GM19463 (cell line): ENCODE measurements around the gene CDC25B.
A peak's percentile ranks its signal among the peaks of the same experiment; 100 is the strongest.
"Not testable (repeated sequence)": the region's sequence is repeated elsewhere in the genome, so short reads cannot be mapped to it uniquely, and the experiment has no call there.

Experiments
- ATAC-seq: cut with Tn5 transposase; IDR thresholded peaks from one replicate; pipeline ENCODE4 v1.9.1; 2021; ENCODE audit warnings: mild to moderate bottlenecking, moderate library complexity; ENCODE audit not compliant: unreplicated experiment

Gene CDC25B

DNA sequence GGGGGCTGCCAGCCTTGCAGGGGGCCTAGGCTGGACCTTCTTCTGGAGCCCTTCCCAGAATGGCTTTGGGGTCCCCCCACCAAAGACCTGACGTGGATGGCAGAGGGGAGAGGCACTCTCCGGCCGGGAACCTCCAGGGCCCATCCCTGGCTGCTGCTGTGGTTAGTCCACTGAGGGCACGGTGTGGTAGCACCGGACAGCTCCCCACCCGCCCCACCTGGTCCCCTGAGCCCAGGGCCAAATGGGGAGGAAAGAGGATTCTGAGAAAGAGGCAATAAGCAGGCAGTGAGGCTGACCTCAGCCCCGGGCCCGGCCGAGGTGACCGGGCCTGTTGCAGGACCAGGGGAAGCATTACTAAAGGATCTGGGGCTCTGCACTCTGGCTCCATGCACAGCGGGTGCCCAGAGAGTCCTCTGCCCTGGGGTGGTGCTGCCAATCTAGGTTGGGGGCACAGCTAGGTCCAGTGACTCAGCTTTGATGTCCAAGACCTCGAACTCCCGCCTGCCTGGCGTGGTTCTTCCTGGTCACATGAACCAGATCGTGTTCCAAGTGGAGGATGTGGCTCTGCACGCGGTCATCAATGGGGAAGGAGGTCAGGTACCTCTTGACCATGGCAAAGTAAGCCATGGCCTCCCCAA, 11.8 kb upstream of the CDC25B start:
- no peak for ATAC-seq

DNA sequence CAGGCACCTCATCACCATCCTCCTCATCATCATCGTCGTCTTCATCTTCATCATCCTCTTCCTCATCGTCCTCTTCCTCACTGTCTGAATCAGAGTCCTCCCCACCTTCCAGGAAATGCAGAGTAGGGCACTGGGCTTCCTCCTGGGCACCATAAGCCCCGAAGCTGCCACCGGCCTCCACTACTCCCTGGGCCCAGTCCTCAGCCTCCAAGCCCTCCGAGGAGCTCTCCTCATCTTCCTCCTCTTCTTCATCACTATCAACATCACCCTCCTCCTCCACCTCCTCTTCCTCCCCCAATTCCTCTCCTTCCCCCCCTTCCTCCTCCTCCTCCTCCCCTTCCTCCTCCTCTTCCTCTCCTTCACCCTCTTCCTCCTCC, 11.3 kb upstream of the CDC25B start:
- no peak for ATAC-seq

DNA sequence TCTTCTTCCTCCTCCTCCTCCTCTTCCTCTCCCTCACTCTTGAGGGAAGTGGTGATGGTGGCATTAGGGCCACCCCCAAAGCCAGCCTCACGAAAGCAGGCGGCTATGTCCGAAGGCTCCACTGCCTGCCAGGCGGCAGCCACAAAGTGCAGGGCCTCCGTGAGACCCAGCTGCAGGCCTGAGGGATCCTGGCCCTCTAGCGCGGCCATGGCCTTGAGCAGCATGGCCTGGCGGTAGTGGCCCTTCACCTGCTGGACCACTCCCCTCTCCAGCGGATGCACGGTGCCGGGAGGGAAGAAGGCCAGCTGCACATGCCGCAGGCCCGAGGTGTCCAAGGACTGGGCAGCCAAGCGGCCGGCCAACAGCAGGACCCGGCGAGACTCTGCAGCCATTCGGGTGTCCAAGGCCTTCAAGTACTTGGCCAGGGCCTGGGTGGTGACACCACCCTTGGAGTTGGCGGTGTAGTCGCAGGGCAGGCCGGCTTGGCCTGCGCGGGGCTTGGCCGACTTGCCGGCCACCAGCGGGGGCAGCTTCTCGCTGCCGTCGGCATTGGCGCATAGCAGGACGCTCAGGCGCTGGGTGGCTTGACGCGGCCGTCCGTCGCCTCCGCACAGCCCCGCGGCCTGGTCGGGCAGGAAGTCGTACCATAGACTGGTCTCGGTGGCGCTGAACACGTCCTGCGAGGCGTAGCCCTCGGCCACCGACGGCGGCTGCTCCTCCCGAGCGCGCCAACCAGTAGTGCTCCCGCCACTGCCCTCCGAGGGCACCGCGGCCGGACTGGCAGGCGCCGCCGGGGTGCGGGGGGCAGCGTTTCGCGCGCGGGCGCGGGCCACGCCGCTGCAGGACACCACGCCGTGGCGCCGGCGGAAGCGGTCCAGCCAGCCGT, 10.6 kb upstream of the CDC25B start:
- no peak for ATAC-seq

DNA sequence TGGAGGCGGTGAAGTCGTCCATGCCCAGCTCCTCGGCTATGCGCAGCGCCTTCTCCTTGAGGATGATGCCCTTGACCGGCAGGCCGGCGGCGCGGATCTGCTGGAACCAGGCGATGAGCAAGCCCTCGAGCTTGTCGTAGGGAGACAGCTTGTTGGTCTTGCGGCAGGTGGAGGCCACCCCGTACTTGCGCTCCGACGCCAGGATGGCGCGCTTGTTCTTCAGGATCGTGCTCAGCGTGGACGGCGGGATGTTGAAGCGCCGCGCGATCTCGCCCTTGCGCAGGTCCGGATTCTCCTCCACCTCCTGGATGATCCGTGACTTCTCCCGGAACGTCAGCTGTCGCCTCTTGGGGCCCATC, 10.0 kb upstream of the CDC25B start:
- peak; percentile 11 for ATAC-seq

DNA sequence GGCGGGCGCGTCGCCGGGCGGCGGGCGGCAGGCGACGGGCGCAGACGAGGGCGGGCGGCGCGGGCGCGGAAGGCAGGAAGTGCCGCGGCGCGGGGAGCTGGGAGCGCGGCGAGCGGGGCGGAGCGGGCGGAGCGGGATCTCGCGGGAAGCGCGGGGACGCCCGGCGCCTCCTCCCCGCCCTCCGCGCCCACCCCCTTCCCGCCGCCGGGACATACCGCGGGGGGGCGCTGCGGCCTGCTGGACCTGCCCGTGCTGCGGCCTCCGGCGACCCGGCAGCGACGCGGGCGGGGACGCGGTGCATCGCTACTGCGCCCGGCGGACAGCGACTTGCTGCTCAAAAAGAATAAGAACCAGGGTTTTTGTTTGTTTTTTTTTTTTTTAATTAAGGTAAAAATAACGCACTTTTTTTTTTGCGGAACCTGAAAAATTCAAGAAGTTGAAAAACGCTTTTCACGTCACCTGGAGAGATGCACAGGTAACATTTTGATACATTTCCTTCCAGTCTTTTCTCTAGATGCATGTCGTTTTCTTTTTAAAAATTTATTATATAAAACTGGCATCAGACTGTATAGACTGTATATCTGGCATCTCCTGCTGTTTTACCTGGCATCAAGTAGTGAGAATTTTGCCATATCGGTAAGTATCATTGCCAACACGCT, 9.3 kb upstream of the CDC25B start, which contains the start of gene CENPB:
Gene CENPB, minus strand, starts transcription at position 76 of the 659 bp plus-strand sequence. CDS start 257 bp downstream, outside the sequence.
- peak; percentile 83 for ATAC-seq

DNA sequence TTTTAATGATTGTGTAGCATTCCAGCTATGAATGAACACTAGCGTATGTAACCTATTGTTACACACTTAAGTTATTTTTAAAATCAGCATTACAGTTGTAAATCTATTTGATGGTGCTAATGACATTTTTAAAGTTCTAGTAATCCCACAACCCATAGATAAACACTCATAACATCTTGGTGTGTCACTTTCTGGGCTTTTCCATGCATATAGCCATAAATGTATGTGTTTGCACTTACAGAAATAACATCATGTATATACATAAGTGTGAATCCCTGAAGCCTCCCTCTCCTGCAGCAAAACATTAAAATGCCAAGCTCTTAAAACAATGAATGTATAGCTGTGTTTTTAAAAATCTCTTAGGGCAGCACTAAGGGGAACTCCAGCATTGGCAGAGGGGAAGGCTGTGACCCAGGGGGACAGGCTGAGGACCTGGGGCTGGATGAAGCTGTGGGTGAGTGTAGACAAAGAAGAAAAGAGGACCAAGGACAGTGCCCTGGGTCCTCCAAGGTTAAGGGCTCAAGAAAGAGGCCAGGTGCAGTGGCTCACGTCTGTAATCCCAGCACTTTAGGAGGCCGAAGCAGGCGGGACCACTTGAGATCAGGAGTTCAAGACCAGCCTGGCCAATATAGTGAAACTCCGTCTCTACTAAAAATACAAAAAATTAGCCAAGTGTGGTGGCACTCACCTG, 8.6 kb upstream of the CDC25B start:
- ATAC-seq, result no peak

DNA sequence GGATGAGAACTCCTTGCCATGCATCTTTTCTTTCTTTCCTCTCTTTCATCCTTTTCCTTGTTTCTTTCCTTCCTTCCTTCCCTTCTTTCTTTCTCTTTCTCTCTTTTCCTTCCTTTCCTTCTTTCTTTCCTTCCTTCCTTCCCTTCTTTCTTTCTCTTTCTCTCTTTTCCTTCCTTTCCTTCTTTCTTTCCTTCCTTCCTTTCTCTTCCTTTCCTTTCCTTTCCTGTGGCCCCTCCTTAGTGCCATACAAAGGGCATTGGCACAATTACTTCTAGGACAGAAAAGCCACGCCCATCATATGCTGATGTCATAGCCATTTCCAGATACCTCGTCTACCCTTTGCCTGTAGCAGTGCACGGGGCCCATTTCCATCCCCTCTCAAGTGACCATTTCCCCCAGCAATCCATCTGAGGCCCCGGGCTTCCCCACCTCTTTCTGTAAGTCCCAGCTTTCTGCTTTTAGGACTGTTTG, 7.4 kb upstream of the CDC25B start:
- ATAC-seq, result no peak

DNA sequence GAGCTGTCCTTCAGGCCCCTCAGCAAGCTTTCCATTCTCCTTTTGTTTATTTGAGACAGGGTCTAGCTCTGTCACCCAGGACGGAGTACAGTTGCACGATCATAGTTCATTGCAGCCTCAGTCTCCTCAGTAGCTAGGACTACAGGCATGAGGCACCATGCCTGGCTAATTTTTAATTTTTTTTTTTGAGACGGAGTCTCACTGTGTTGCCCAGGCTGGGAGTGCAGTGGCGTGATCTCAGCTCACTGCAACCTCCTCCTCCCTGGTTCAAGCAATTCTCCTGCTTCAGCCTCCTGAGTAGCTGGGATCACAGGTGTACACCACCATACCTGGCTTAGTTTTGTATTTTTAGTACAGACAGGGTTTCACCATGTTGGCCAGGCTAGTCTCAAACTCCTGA, 6.9 kb upstream of the CDC25B start:
- not testable (repeated sequence) for ATAC-seq

DNA sequence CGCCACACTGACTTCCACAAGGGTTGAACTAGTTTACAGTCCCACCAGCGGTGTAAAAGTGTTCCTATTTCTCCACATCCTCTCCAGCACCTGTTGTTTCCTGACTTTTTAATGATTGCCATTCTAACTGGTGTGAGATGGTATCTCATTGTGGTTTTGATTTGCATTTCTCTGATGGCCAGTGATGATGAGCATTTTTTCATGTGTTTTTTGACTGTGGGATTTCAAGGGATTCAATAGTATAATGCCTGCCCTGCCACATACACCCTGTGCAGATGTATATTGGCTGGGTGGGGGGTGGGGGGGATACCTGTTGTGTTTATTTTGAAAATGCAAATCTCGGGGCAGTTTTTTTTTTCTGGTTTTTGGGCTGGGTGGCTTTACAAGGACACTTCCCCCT, 1.9 kb upstream of the CDC25B start:
- ATAC-seq, result not testable (repeated sequence)

DNA sequence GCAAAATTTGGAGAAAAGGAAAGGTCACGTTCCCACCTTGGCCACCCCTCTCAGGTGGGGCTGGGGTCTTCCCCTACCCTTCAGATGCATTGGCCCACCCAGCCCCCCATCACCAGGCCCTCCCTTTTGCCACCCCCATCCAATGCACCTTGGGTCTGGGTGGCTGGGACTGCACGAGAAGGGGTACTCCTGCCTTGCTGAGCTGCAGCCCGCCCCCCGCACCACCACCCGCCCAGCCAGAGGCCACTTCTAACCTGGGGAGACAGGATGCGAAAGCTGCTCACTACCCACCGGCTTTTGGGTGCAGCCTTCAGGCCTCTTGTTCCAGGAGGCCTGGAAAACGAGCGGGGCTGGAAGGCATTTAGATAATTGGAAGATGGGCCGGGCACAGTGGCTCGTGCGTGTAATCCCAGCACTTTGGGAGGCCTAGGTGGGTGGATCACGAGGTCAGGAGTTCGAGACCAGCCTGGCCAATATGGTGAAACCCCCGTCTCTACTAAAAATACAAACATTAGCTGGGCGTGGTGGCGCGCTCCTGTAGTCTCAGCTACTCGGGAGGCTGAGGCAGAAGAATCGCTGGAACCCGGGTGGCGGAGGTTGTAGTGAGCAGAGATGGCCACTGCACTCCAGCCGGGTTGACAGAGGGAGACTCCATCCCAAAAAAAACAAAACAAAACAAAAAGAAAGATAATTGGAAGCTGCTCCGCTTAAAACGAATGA, 1.2 kb upstream of the CDC25B start:
- no peak for ATAC-seq

DNA sequence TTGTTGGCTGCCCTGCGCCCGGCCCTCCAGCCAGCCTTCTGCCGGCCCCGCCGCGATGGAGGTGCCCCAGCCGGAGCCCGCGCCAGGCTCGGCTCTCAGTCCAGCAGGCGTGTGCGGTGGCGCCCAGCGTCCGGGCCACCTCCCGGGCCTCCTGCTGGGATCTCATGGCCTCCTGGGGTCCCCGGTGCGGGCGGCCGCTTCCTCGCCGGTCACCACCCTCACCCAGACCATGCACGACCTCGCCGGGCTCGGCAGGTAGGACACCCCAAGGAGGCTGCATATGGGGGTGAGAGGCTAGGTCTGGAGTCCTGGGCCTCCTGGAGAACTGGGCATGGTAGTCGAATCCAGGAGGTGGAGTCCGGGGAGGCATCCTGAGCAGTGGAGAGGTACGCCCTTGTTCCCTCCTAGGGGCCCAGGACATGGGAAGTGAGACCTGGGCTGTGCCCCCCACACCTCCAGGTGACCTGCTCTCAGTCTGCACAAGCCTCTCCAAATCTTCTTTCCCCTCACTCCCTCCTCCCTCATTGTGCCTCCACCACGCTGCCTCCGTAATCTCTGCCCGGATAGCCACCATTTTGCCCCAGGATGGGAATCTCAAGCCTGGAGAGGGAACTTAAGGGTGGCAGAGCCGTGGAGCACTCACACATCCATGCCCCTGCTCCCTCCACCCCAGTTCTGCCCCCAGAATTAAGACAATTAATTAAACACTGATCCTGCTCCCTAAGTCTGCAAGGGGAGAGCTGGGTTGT, 541 bp downstream of the CDC25B start:
- ATAC-seq, result no peak

DNA sequence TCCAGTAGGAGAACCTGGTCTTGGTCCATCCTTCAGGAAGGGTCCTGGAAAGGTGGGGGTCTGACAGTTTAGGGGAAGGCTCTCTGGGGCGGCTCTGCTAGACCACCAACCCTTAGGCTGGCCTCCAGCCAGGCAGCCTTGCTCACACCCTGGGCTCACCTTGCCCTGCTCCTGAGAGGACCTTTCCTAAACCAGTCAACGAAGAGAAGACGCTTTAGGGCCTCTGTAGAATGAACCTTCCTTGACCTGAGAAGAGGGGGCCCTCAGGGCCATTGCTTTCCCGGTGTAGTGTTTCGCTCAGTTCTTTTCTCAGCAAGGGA, 1.1 kb downstream of the CDC25B start:
- no peak for ATAC-seq

DNA sequence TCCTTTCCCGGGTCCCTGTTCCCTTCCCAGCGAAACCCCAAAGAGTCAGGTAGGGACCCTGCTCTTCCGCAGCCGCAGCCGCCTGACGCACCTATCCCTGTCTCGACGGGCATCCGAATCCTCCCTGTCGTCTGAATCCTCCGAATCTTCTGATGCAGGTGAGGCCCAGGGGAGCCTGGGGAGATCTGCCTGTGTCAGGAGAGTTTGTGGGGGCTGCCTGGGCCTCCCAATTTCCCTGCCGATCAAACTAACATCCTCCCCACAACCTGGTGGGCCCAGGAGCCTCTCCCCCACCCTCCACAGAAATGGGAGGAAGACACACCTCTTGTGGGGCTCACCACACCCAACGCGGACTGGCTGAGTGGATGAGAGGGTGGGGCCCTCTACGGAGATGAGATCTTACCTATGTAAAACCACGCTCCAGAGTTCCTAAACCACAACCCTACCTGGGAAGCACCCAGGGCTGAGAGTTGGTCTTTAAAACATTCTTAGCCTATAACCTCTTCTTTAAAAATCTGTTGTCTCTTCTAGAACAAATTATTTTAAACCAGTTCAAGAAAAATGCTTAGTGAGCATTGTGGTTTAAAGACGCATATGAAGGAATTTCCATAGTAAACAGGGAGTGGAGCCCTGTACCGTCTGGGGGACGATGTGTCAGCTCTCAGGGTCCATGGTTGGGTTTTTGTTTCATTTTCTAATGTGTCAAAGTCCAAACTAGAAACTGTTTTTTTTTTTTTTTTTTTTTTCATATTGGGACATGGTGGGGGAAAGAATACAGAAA, 1.7 kb downstream of the CDC25B start:
- no peak for ATAC-seq

DNA sequence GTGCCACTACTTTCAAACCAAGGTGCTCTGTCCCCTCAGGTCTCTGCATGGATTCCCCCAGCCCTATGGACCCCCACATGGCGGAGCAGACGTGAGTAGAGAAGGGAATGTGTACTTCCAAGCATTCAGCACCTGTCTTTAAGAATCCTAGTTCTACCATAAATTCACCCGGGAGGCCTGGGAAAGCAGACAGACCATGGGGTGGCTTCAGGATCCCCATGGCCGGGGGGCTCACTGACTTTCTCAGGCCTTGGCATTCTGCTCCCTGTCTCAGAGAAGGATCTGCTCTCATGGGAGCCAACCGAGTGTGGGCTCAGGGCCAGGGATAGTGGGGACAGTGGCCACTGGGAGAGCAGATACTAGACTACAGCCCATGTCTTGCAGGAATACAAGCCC, 2.3 kb downstream of the CDC25B start:
- ATAC-seq, result no peak

DNA sequence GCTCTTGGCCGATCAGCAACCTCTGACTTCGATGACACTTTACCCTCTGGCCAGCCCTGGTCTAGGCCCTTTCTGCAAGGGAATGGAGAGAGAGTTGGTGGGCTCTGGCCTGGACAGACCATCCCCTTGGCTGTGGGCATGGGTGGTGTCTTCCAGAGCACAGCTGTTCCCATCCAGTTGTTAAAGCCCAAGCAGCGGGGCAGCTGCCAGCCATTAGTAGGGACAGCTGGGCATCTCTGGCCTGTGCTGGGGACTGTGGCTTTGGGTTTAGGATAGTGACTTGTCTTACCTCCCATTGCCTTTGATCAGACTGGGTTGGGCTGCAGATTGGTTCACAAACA, 2.8 kb downstream of the CDC25B start:
- no peak for ATAC-seq

DNA sequence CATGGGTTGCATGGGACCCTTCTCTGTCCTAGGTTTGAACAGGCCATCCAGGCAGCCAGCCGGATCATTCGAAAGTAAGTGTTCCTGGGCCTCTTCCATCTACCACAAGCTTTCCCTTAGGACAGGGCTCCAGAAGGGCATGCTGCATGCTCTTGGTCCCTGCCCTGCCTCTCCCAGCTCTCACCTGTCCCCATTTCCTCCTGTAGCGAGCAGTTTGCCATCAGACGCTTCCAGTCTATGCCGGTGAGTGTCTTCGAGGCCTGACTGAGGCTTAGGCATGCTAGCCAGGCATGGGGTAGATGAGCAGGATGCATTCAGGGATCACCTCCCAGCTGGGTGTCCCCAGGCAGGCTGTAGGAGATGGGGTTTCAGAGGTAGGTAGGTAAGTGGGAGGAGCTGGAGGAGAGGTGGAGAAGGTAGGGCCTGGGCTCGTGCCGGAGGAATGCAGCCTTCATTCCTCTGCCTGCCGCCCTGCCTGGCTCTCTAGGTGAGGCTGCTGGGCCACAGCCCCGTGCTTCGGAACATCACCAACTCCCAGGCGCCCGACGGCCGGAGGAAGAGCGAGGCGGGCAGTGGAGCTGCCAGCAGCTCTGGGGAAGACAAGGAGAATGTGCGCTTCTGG, 4.3 kb downstream of the CDC25B start:
- ATAC-seq, result no peak

DNA sequence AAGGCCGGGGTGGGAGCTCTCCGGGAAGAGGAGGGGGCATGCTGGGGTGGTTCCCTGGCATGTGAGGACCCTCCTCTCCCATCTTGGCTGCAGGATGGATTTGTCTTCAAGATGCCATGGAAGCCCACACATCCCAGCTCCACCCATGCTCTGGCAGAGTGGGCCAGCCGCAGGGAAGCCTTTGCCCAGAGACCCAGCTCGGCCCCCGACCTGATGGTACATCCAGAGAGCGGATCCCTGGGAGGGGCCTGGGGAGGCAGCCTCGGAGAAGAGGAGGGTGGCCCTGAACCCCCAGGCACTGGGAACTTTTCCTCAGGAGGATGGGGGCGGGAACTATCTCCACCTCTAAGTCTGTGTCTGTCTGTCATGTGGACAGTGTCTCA, 4.8 kb downstream of the CDC25B start:
- ATAC-seq, result no peak

DNA sequence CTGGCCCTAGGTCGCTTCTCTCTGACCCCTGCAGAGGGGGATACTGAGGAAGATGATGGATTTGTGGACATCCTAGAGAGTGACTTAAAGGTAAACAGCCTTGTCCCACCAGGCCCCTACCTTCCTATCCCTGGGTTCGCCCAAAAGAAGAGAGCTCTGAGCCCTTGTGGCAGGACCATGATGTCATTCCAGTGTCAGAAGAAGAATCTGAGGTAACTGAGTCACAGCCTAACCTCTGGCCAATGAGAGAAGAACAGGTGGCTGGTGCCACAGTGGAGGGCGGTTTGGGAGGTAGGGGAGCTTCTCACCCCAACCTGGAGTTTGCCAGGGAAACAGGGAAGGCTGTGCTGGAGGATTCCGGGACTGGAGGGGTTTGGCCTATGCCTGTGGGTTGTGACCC, 5.2 kb downstream of the CDC25B start:
- no peak for ATAC-seq

DNA sequence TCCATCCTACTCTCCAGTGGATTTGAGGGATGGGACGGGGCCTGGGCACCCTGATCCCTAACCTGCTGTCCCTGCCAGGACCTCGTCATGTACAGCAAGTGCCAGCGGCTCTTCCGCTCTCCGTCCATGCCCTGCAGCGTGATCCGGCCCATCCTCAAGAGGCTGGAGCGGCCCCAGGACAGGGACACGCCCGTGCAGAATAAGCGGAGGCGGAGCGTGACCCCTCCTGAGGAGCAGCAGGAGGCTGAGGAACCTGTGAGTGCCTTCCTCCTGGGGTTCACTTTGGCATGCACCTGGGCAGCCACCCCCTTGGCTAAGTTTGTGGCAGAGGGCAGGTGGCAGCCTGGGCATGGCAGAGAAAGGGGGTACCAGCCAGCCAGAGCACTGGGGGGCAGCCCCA, 5.7 kb downstream of the CDC25B start:
- no peak for ATAC-seq
